ENCODE data around the gene PARP15. TPM values are rescaled to one million over a fixed set of nuclear protein-coding genes. Genes with fewer than 3 reads are reported as not detected.

The PARP15 gene
- total RNA-seq, 4 donors from 2014 or later: 0.42 to 2.7 (median 1.1) TPM; not detected in 1

GRCh38 chr3:122586773-122587485 lies 9.5 kb downstream of the PARP15 start:
- TF ChIP-seq EP300 (IDR thresholded peaks at IDR 0.05) (no peak), POLR2A (IDR thresholded peaks at IDR 0.05) (no peak), CTCF (IDR thresholded peaks at IDR 0.05) (no peak), POLR2AphosphoS5 (IDR thresholded peaks at IDR 0.05) (no peak)
- H3K27me3 ChIP-seq: no peaks in the 10 kb centered on the region
- no peaks in the 10 kb centered on the region for H3K4me1 ChIP-seq
- no peaks in the 10 kb centered on the region for H3K36me3 ChIP-seq
- no peak overlapping the region for H3K4me3 ChIP-seq
- no peak overlapping the region for H3K27ac ChIP-seq
- H3K9me3 ChIP-seq: peaks cover 0 to 10% (median 0%) of the 10 kb centered on the region in 3 donors
- ATAC-seq: no peak

- no peaks in the 10 kb centered on the region for H3K27me3 ChIP-seq
- no peaks in the 10 kb centered on the region for H3K4me1 ChIP-seq
- no peak for TF ChIP-seq POLR2A (IDR thresholded peaks at IDR 0.05)
- TF ChIP-seq POLR2AphosphoS5 (IDR thresholded peaks at IDR 0.05): no peak
- TF ChIP-seq EP300 (IDR thresholded peaks at IDR 0.05): no peak
- TF ChIP-seq CTCF (IDR thresholded peaks at IDR 0.05): no peak
- H3K36me3 ChIP-seq: no peaks in the 10 kb centered on the region
- no peak overlapping the region for H3K4me3 ChIP-seq
- no peak for ATAC-seq
- H3K27ac ChIP-seq: no peak overlapping the region
- H3K9me3 ChIP-seq: peaks cover 0 to 4% (median 0%) of the 10 kb centered on the region in 3 donors
- WGBS, 2 donors (ENCODE audit: low coverage in 1 of 2): 100% methylated on average over 1 of the region's 2 CpGs; no CpG with 5 or more reads in 1 of the 2 donors
Observed at GRCh38 chr3:122587572-122587971, 10.1 kb downstream of the PARP15 start.

GRCh38 chr3:122589297-122589696 lies 11.8 kb downstream of the PARP15 start:
- Histone ChIP-seq H3K4me1 (no peaks in the 10 kb centered on the region), H3K4me3 (no peak overlapping the region), H3K27ac (no peak overlapping the region), H3K9me3 (no peaks in the 10 kb centered on the region), H3K36me3 (no peaks in the 10 kb centered on the region), H3K27me3 (no peaks in the 10 kb centered on the region)
- TF ChIP-seq CTCF (IDR thresholded peaks at IDR 0.05) (no peak), POLR2A (IDR thresholded peaks at IDR 0.05) (no peak), POLR2AphosphoS5 (IDR thresholded peaks at IDR 0.05) (no peak), EP300 (IDR thresholded peaks at IDR 0.05) (no peak)
- ATAC-seq: no peak
- WGBS, 2 donors (ENCODE audit: low coverage in 1 of 2): 67 to 86% methylated on average over 5 of the region's 5 CpGs

- no peak for ATAC-seq
- TF ChIP-seq POLR2AphosphoS5 (IDR thresholded peaks at IDR 0.05) (no peak), POLR2A (IDR thresholded peaks at IDR 0.05) (no peak), CTCF (IDR thresholded peaks at IDR 0.05) (no peak), EP300 (IDR thresholded peaks at IDR 0.05) (no peak)
- no peaks in the 10 kb centered on the region for H3K4me1 ChIP-seq
- no peak overlapping the region for H3K27ac ChIP-seq
- WGBS, 2 donors (ENCODE audit: low coverage in 1 of 2): 90 to 91% methylated on average over 2 of the region's 2 CpGs
- no peak overlapping the region for H3K4me3 ChIP-seq
- no peaks in the 10 kb centered on the region for H3K36me3 ChIP-seq
- no peaks in the 10 kb centered on the region for H3K9me3 ChIP-seq
- no peaks in the 10 kb centered on the region for H3K27me3 ChIP-seq
Observed at GRCh38 chr3:122590610-122591009, 13.2 kb downstream of the PARP15 start.

- no peak for TF ChIP-seq POLR2AphosphoS5 (IDR thresholded peaks at IDR 0.05)
- TF ChIP-seq CTCF (IDR thresholded peaks at IDR 0.05): no peak
- TF ChIP-seq EP300 (IDR thresholded peaks at IDR 0.05): no peak
- no peak for TF ChIP-seq POLR2A (IDR thresholded peaks at IDR 0.05)
- no peaks in the 10 kb centered on the region for H3K9me3 ChIP-seq
- no peaks in the 10 kb centered on the region for H3K36me3 ChIP-seq
Observed at GRCh38 chr3:122594025-122594424, 16.6 kb downstream of the PARP15 start.

More at GRCh38 chr3:122594025-122594424, 16.6 kb downstream of the PARP15 start:
- H3K4me3 ChIP-seq: no peak overlapping the region
- no peak overlapping the region for H3K27ac ChIP-seq
- ATAC-seq: no peak
- no peaks in the 10 kb centered on the region for H3K4me1 ChIP-seq
- H3K27me3 ChIP-seq: no peaks in the 10 kb centered on the region

Measured in gastroesophageal sphincter (tissue), 4 donors.